Heart left ventricle (tissue), 13 donors: ENCODE data around the gene RAB20.

Experiments
- POLR2A ChIP-seq, 2 donors: fragments of 450-650 bp; IDR thresholded peaks; one replicate each; pipeline ENCODE4 v1.6.1; 2017; ENCODE audit warnings: antibody characterized with exemption in 2 of 2, mild to moderate bottlenecking in 2 of 2, moderate library complexity in 2 of 2
- TF ChIP-seq, protein P1 (sequence below), 12 donors: fragments of 200-600 bp; sonication (generic) in 4 of 12; IDR thresholded peaks; one replicate each; pipeline versions ENCODE4 v1.5.0 to v1.8.0; 2018 to 2022; ENCODE audit warnings: antibody characterized with exemption in 12 of 12, mild to moderate bottlenecking in 5 of 12
- donor health status: ischemic (EF 13 %, LVEDD 7.1; RV severe dilation, severe dysfunction).
- donor health status: DM: no; HTN: yes; CAD: no.
- donor health status: DM: no; HTN: no; CAD: no.
- donor health status: ischemic (EF 25% LVEDD 6.9; RV normal size, moderate dysfunction).
- donor health status: ischemic (EF 25% LVEDD 5.7; RV mildly dilated, moderate dysfunction).
- donor health status: ischemic (EF 35%, LVEDD 5.7; RV mildly dilated, moderate dysfunction).
- donor health status: nonischemic (EF 11% LVEDD 7.7; RV severe dilation, severe dysfunction).
- donor health status: DM: yes; HTN: yes; CAD: no.
- donor health status: PGD.
- donor health status: ischemic (EF 29% LVEDD 5.4; RV normal size, mild dysfunction).
- donor health status: nonischemic (EF 23%, LVEDD 6.1; RV moderate dilation, normal function).

DNA sequence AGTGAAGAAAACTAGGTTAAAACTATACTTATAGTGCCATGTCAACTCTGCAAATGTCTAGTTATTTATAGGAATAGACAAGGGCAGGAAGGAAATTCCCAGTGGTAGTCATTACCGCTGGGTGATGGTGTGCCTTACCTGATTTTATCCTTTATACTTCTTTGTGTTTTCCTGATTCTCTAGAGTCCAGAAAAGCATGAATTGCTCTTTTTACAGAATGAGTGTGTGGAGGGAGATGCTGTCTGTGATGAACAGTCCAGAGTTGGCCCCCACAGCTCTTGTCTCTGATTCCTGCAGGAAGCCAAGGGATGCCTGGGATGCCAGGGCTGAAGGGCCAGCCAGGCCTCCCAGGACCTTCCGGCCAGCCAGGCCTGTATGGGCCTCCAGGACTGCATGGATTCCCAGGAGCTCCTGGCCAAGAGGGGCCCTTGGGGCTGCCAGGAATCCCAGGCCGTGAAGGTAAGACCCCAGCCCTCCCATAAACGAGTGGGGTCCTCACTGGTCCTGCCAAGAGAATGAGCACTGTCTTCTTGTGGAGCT lies 83.7 kb downstream of the RAB20 start:
- TF ChIP-seq POLR2A (IDR thresholded peaks at IDR 0.05) = no peak
- TF ChIP-seq, protein P1, sequence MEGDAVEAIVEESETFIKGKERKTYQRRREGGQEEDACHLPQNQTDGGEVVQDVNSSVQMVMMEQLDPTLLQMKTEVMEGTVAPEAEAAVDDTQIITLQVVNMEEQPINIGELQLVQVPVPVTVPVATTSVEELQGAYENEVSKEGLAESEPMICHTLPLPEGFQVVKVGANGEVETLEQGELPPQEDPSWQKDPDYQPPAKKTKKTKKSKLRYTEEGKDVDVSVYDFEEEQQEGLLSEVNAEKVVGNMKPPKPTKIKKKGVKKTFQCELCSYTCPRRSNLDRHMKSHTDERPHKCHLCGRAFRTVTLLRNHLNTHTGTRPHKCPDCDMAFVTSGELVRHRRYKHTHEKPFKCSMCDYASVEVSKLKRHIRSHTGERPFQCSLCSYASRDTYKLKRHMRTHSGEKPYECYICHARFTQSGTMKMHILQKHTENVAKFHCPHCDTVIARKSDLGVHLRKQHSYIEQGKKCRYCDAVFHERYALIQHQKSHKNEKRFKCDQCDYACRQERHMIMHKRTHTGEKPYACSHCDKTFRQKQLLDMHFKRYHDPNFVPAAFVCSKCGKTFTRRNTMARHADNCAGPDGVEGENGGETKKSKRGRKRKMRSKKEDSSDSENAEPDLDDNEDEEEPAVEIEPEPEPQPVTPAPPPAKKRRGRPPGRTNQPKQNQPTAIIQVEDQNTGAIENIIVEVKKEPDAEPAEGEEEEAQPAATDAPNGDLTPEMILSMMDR (IDR thresholded peaks at IDR 0.05) = no peak
